K562 (cell line): ENCODE results near the gene PDE8B.

Source experiments
- ATF3 ChIP-seq, 2 experiments: fragments of 450-650 bp in 1 of 2; sonication (generic) in 1 of 2; formaldehyde crosslinking in 1 of 2; IDR thresholded peaks in 1 of 2; conservative IDR thresholded peaks in 1 of 2; 2 replicates each; pipeline versions ENCODE4 v1.6.1 to v1.8.1; 2016 to 2023; ENCODE audit warnings: mild to moderate bottlenecking in 2 of 2, moderate library complexity in 2 of 2, inconsistent platforms in 1 of 2, missing genetic modification reagents in 1 of 2
- MAZ ChIP-seq, 2 experiments: fragments of 450-650 bp in 1 of 2; sonication (generic) in 1 of 2; formaldehyde crosslinking; IDR thresholded peaks in 1 of 2; conservative IDR thresholded peaks in 1 of 2; 2 replicates each; pipeline versions ENCODE4 v1.4.0 to v1.5.0; 2020; ENCODE audit warnings: mild to moderate bottlenecking in 1 of 2, missing genetic modification reagents in 1 of 2
- MED1 ChIP-seq: sonication (generic); formaldehyde crosslinking; IDR thresholded peaks from 2 replicates; pipeline ENCODE4 v1.8.1; 2023; ENCODE audit warnings: missing genetic modification reagents, borderline replicate concordance
- SRSF9 ChIP-seq: fragments of 200-400 bp; formaldehyde crosslinking; IDR thresholded peaks from 2 replicates; pipeline ENCODE4 v1.6.1; 2017; ENCODE audit warnings: low read depth, low read length, borderline replicate concordance
- ZBTB8A ChIP-seq: fragments of 450-650 bp; IDR thresholded peaks from 2 replicates; pipeline ENCODE4 v1.6.1; 2018; ENCODE audit warnings: mild to moderate bottlenecking, moderate library complexity; ENCODE audit not compliant: partially characterized antibody
- ZNF609 ChIP-seq: sonication (generic); formaldehyde crosslinking; IDR thresholded peaks from 2 replicates; pipeline ENCODE4 v1.8.1; 2023; ENCODE audit warnings: missing genetic modification reagents, mild to moderate bottlenecking, borderline replicate concordance
- TF ChIP-seq, protein P1 (sequence below), 3 experiments: IDR thresholded peaks in 2 of 3; conservative IDR thresholded peaks in 1 of 3; 2 replicates each; pipeline ENCODE4 v1.5.1; 2011 to 2012; ENCODE audit warnings: low read length in 3 of 3, mild to moderate bottlenecking in 3 of 3, control low read depth in 2 of 3, improper control_type of control experiment in 1 of 3, inconsistent platforms in 1 of 3, low read depth in 1 of 3, mixed read lengths in 1 of 3, moderate library complexity in 1 of 3; ENCODE audit not compliant: insufficient read depth in 2 of 3

GRCh38 chr5:77221115-77221514, 10.6 kb downstream of the PDE8B start:
- TF ChIP-seq ZNF609 (CRISPR knock-in tag) (no peak), ATF3 (IDR thresholded peaks at IDR 0.05) (no peak), ATF3 (CRISPR knock-in tag; conservative IDR thresholded peaks at IDR 0.05) (no peak), SRSF9 (no peak), MAZ (CRISPR knock-in tag; conservative IDR thresholded peaks at IDR 0.05 in 1 of 2, IDR thresholded peaks at IDR 0.05 in 1 of 2) (no peak), ZBTB8A (no peak), MED1 (no peak)
- TF ChIP-seq, protein P1, sequence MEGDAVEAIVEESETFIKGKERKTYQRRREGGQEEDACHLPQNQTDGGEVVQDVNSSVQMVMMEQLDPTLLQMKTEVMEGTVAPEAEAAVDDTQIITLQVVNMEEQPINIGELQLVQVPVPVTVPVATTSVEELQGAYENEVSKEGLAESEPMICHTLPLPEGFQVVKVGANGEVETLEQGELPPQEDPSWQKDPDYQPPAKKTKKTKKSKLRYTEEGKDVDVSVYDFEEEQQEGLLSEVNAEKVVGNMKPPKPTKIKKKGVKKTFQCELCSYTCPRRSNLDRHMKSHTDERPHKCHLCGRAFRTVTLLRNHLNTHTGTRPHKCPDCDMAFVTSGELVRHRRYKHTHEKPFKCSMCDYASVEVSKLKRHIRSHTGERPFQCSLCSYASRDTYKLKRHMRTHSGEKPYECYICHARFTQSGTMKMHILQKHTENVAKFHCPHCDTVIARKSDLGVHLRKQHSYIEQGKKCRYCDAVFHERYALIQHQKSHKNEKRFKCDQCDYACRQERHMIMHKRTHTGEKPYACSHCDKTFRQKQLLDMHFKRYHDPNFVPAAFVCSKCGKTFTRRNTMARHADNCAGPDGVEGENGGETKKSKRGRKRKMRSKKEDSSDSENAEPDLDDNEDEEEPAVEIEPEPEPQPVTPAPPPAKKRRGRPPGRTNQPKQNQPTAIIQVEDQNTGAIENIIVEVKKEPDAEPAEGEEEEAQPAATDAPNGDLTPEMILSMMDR (IDR thresholded peaks at IDR 0.05 in 2 of 3, conservative IDR thresholded peaks at IDR 0.05 in 1 of 3; ENCODE audit: insufficient read depth in 2 of 3, low read depth in 1 of 3, low read length in 3 of 3), result no peak
